Osteoblast (primary cell): Measurements from ENCODE around the gene ANKRD65. TPM values are rescaled to one million over a fixed set of nuclear protein-coding genes. Genes with fewer than 3 reads are reported as not detected.
"Not testable (repeated sequence)": the region's sequence is repeated elsewhere in the genome, so short reads cannot be mapped to it uniquely, and the experiment has no call there.

ENCODE experiments used
- DNase-seq: peaks from one replicate; pipeline ENCODE4 v3.0.0; 2011; ENCODE audit warnings: low spot score, mixed read lengths; ENCODE audit not compliant: insufficient read length; ENCODE audit errors: missing footprints
- H2AFZ ChIP-seq: 2 replicates; pipeline ENCODE4 v1.6.0; 2011; ENCODE audit warnings: mild to moderate bottlenecking, low read length
- H3K27ac ChIP-seq: 2 replicates; pipeline ENCODE4 v1.5.1; 2011; ENCODE audit warnings: mild to moderate bottlenecking, low read depth, low read length, moderate library complexity
- H3K27me3 ChIP-seq: 2 replicates; pipeline ENCODE4 v1.6.0; 2012; ENCODE audit warnings: mild to moderate bottlenecking, control low read depth, inconsistent platforms, low read length, moderate library complexity; ENCODE audit not compliant: insufficient read depth
- H3K36me3 ChIP-seq: 2 replicates; pipeline ENCODE4 v1.5.1; 2011; ENCODE audit warnings: mild to moderate bottlenecking, low read length, control low read depth, moderate library complexity; ENCODE audit not compliant: insufficient read depth
- H3K4me1 ChIP-seq: 2 replicates; pipeline ENCODE4 v1.5.1; 2011; ENCODE audit warnings: mild to moderate bottlenecking, low read length, control low read depth, moderate library complexity; ENCODE audit not compliant: insufficient read depth
- H3K4me2 ChIP-seq: 2 replicates; pipeline ENCODE4 v1.6.0; 2011; ENCODE audit warnings: mild to moderate bottlenecking, low read length; ENCODE audit not compliant: insufficient read depth
- H3K4me3 ChIP-seq: fragments of 200-600 bp; sonication (generic); 3 replicates; pipeline ENCODE4 v1.5.1; 2012; ENCODE audit warnings: mild to moderate bottlenecking, low read length, inconsistent platforms; ENCODE audit not compliant: insufficient read depth
- H3K79me2 ChIP-seq: 2 replicates; pipeline ENCODE4 v1.6.0; 2012; ENCODE audit warnings: mild to moderate bottlenecking, low read length, control low read depth, inconsistent platforms; ENCODE audit not compliant: insufficient read depth
- H3K9me3 ChIP-seq: 2 replicates; pipeline ENCODE4 v1.5.1; 2011; ENCODE audit warnings: low read depth, low read length, control low read depth
- H4K20me1 ChIP-seq: 2 replicates; pipeline ENCODE4 v1.6.0; 2012; ENCODE audit warnings: mild to moderate bottlenecking, low read length, control low read depth; ENCODE audit not compliant: insufficient read depth
- total RNA-seq: library from RNA; depleted of rRNA; stranded (reverse); fragments of >200 nt; gene quantifications from 2 replicates; pipeline ENCODE4 v1.2.3, GENCODE V29; 2012
- TF ChIP-seq, protein P1 (sequence below): IDR thresholded peaks from 2 replicates; pipeline ENCODE4 v1.5.1; 2011; ENCODE audit warnings: mild to moderate bottlenecking, low read depth, low read length, moderate library complexity; ENCODE audit errors: extremely low read depth

ANKRD65 gene
- total RNA-seq, 1 donor, result 1.8 TPM

DNA sequence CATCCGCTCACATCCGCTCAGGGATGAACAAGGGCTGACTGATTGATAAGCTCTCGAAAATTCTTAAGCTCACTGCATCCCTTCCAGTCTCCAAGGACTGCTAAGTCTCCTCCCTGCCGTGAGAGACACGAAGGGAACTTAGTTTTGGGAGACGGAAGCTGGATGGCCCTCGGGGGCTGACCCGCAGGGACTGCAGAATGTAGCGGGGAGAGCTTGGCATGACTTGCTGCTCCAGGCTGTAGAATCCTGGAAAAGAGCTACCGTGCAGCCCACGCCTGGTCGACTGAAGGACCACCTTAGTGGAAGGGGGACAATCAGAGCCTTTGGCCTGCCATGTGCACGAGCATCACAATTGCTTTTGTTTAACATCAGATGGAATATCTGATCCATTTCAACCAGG, 5.3 kb downstream of the ANKRD65 start:
- Histone ChIP-seq H3K79me2 (no peaks in the 10 kb centered on the region), H4K20me1 (no peaks in the 10 kb centered on the region), H3K27ac (no peak overlapping the region), H2AFZ (no peak overlapping the region), H3K4me1 (no peaks in the 10 kb centered on the region), H3K4me3 (no peak overlapping the region), H3K9me3 (no peaks in the 10 kb centered on the region), H3K4me2 (no peak overlapping the region), H3K27me3 (no peaks in the 10 kb centered on the region), H3K36me3 (no peaks in the 10 kb centered on the region)
- TF ChIP-seq, protein P1, sequence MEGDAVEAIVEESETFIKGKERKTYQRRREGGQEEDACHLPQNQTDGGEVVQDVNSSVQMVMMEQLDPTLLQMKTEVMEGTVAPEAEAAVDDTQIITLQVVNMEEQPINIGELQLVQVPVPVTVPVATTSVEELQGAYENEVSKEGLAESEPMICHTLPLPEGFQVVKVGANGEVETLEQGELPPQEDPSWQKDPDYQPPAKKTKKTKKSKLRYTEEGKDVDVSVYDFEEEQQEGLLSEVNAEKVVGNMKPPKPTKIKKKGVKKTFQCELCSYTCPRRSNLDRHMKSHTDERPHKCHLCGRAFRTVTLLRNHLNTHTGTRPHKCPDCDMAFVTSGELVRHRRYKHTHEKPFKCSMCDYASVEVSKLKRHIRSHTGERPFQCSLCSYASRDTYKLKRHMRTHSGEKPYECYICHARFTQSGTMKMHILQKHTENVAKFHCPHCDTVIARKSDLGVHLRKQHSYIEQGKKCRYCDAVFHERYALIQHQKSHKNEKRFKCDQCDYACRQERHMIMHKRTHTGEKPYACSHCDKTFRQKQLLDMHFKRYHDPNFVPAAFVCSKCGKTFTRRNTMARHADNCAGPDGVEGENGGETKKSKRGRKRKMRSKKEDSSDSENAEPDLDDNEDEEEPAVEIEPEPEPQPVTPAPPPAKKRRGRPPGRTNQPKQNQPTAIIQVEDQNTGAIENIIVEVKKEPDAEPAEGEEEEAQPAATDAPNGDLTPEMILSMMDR, result no peak
- peak; percentile 25 for DNase-seq

- DNase-seq, result peak; percentile 76
- peaks cover 22% of the 10 kb centered on the region for H3K79me2 ChIP-seq
- H3K36me3 ChIP-seq, H3K27me3 ChIP-seq, H3K27ac ChIP-seq, H2AFZ ChIP-seq, H3K4me2 ChIP-seq, H3K9me3 ChIP-seq, H3K4me3 ChIP-seq, H3K4me1 ChIP-seq: not testable (repeated sequence)
- peaks cover 15% of the 10 kb centered on the region for H4K20me1 ChIP-seq
Observed at GRCh38 chr1:1412311-1412902, 8.7 kb downstream of the ANKRD65 start.

- Histone ChIP-seq H3K4me2 (no peak overlapping the region), H3K79me2 (peaks cover 30% of the 10 kb centered on the region), H3K9me3 (no peaks in the 10 kb centered on the region), H3K27me3 (no peaks in the 10 kb centered on the region), H3K36me3 (no peaks in the 10 kb centered on the region), H3K4me1 (peaks cover 8% of the 10 kb centered on the region), H3K4me3 (no peak overlapping the region), H4K20me1 (peaks cover 17% of the 10 kb centered on the region), H2AFZ (no peak overlapping the region), H3K27ac (no peak overlapping the region)
- no peak for DNase-seq
- TF ChIP-seq, protein P1, result no peak
Observed at GRCh38 chr1:1411626-1412025, 9.4 kb downstream of the ANKRD65 start.

DNA sequence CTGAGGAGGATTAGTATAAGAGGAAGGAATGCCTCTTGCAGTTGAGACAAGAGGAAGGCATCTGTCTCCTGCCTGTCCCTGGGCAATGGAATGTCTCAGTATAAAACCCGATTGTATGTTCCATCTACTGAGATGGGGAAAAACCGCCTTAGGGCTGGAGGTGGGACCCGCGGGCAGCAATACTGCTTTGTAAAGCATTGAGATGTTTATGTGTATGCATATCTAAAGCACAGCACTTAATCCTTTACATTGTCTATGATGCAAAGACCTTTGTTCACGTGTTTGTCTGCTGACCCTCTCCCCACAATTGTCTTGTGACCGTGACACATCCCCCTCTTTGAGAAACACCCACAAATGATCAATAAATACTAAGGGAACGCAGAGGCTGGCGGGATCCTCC, 10.8 kb downstream of the ANKRD65 start:
- not testable (repeated sequence) for H2AFZ ChIP-seq, H3K27me3 ChIP-seq, H3K4me3 ChIP-seq, H3K4me2 ChIP-seq, DNase-seq, H3K9me3 ChIP-seq, H3K36me3 ChIP-seq, H3K27ac ChIP-seq
- peaks cover 15% of the 10 kb centered on the region for H3K4me1 ChIP-seq
- H3K79me2 ChIP-seq, result peaks cover 43% of the 10 kb centered on the region
- H4K20me1 ChIP-seq, result peaks cover 17% of the 10 kb centered on the region

DNA sequence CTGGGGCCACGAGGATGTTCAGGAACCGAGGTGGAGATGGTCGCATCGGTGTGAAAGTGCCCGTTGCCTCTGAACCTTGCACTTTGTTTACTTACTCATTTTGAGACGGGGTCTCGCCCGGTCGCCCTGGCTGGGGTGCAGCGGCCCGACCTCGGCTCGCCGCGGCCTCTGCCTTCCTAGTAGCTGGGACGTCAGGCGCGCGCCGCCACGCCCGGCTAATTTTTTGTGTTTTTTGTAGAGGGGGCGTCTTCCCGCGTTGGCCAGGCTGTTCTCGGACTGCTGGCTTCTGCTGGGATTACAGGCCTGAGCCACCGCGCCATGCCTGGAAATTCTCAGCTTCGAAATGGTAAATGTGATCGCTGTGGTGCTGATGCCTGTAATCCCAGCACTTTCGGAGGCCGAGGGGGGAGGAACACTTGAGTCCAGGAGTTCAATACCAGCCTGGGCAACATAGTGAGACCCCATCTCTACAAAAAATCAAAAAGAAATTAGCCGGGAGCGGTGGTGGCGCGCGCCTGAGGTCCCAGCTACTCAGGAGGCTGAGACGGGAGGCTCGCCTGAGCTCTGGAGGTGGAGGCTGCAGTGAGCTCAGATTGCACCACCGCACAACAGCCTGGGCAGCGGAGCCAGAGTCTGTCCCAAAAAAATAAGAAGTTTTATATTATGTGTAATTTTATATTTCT, 13.3 kb downstream of the ANKRD65 start:
- H3K9me3 ChIP-seq, result no peaks in the 10 kb centered on the region
- H3K27ac ChIP-seq, result peak overlapping the region; percentile 76
- DNase-seq, result peak; percentile 95
- H3K4me1 ChIP-seq, result peaks cover 17% of the 10 kb centered on the region
- H3K36me3 ChIP-seq, result peaks cover 26% of the 10 kb centered on the region
- H3K27me3 ChIP-seq, result no peaks in the 10 kb centered on the region
- H3K4me3 ChIP-seq, result peak overlapping the region; percentile 98
- peaks cover 57% of the 10 kb centered on the region for H3K79me2 ChIP-seq
- peak overlapping the region; percentile 83 for H2AFZ ChIP-seq
- peak overlapping the region; percentile 92 for H3K4me2 ChIP-seq
- TF ChIP-seq, protein P1, result no peak
- peaks cover 17% of the 10 kb centered on the region for H4K20me1 ChIP-seq
